Lung (tissue), 16 donors: Measurements from ENCODE around the gene ZNF586. TPM values are rescaled to one million over a fixed set of nuclear protein-coding genes. Genes with fewer than 3 reads are reported as not detected.

Source experiments
- ATAC-seq: fragments of 200-7000 bp; cut with Tn5 transposase; one replicate; pipeline ENCODE4 v1.9.1; 2020; ENCODE audit warnings: moderate number of reproducible peaks; ENCODE audit not compliant: insufficient read depth, low FRiP score
- DNase-seq, 3 donors: peaks; one replicate each; pipeline ENCODE4 v3.0.0-alpha.2; 2013 to 2017
- H3K27ac ChIP-seq, 2 donors: one replicate each; pipeline ENCODE4 v1.5.1; 2013; ENCODE audit warnings: mild to moderate bottlenecking in 2 of 2, moderate library complexity in 2 of 2, control low read depth in 1 of 2, inconsistent platforms in 1 of 2, low read depth in 1 of 2, low read length in 1 of 2
- H3K27me3 ChIP-seq, 3 donors: one replicate each; pipeline ENCODE4 v1.5.1; 2013; ENCODE audit warnings: low read length in 2 of 3; ENCODE audit not compliant: control insufficient read depth in 3 of 3, insufficient read depth in 3 of 3
- H3K36me3 ChIP-seq, 4 donors: one replicate each; pipeline ENCODE4 v1.5.1; 2013; ENCODE audit warnings: low read length in 4 of 4, mild to moderate bottlenecking in 1 of 4, moderate library complexity in 1 of 4; ENCODE audit not compliant: control insufficient read depth in 4 of 4, insufficient read depth in 4 of 4
- H3K4me1 ChIP-seq, 5 donors: one replicate each; pipeline ENCODE4 v1.5.1; 2013; ENCODE audit warnings: low read length in 5 of 5, mild to moderate bottlenecking in 2 of 5, moderate library complexity in 1 of 5; ENCODE audit not compliant: control insufficient read depth in 5 of 5, insufficient read depth in 5 of 5
- H3K4me3 ChIP-seq: one replicate; pipeline ENCODE4 v1.5.1; 2013; ENCODE audit warnings: mild to moderate bottlenecking, control low read depth, moderate library complexity
- H3K9ac ChIP-seq, 2 donors: one replicate each; pipeline ENCODE4 v1.5.1; 2013; ENCODE audit warnings: low read length in 2 of 2, control low read depth in 1 of 2; ENCODE audit not compliant: insufficient read depth in 1 of 2
- H3K9me3 ChIP-seq, 4 donors: one replicate each; pipeline ENCODE4 v1.5.1; 2013; ENCODE audit warnings: low read length in 3 of 4, mild to moderate bottlenecking in 1 of 4, moderate library complexity in 1 of 4; ENCODE audit not compliant: control insufficient read depth in 4 of 4, insufficient read depth in 3 of 4
- WGBS, 2 donors: extraction: QIAGEN DNeasy Blood & Tissue Kit; methylation state at CpG; one replicate each; pipeline ENCODE4 v1.1.7; 2013; 5-methylcytosine and 5-hydroxymethylcytosine counted together
- long read RNA-seq, 5 donors: transcript quantifications; one replicate each; lab custom pipeline, GENCODE V29; 2026
- polyA plus RNA-seq, 2 donors: library from polyadenylated mRNA; stranded (reverse); fragments of 200-250 nt; gene quantifications; one replicate each; pipeline ENCODE4 v1.2.1, GENCODE V29; 2013
- total RNA-seq, 2 donors: library from RNA; depleted of rRNA in 1 of 2; stranded (reverse); fragments of >200 nt in 1 of 2; gene quantifications; one replicate each; pipeline ENCODE4 v1.2.1, GENCODE V29; 2014 to 2021
- TF ChIP-seq, protein P1 (sequence below): IDR thresholded peaks from 2 replicates; pipeline ENCODE4 v1.5.1; 2012; ENCODE audit warnings: mild to moderate bottlenecking; ENCODE audit errors: control extremely low read depth, extremely low read depth
- donor health status: control.
- donor health status: control.
- donor health status: Bipolar disorder and iron deficiency.
- donor health status: healthy.
- donor health status: DM: yes; HTN: yes; CAD: no.

Gene ZNF586
- total RNA-seq: 10 to 100 TPM; 14.8 to 48.1 TPM
- 1 to 10 TPM; 4.8 to 7.4 TPM for polyA plus RNA-seq
- long read RNA-seq, donor 1, partial matches to known transcripts: 0 of 2 reads
- long read RNA-seq, donor 1, other reads (novel, unspliced or antisense): 0 of 2 reads
- long read RNA-seq, donor 2, partial matches to known transcripts: 0 of 2 reads
- long read RNA-seq, donor 2, other reads (novel, unspliced or antisense): 0 of 2 reads
- long read RNA-seq, donor 3, partial matches to known transcripts: 0 of 3 reads
- long read RNA-seq, donor 3, other reads (novel, unspliced or antisense): 0 of 3 reads
- long read RNA-seq, donor 4, partial matches to known transcripts: 0 of 1 reads
- long read RNA-seq, donor 4, other reads (novel, unspliced or antisense): 0 of 1 reads
- long read RNA-seq, donor 5, transcript ZNF586-203 (3 exons, 2,163 nt): major isoform, 6 of 14 reads
- long read RNA-seq, donor 5, partial matches to known transcripts: 7 of 14 reads
- long read RNA-seq, donor 5, other reads (novel, unspliced or antisense): 0 of 14 reads

DNA sequence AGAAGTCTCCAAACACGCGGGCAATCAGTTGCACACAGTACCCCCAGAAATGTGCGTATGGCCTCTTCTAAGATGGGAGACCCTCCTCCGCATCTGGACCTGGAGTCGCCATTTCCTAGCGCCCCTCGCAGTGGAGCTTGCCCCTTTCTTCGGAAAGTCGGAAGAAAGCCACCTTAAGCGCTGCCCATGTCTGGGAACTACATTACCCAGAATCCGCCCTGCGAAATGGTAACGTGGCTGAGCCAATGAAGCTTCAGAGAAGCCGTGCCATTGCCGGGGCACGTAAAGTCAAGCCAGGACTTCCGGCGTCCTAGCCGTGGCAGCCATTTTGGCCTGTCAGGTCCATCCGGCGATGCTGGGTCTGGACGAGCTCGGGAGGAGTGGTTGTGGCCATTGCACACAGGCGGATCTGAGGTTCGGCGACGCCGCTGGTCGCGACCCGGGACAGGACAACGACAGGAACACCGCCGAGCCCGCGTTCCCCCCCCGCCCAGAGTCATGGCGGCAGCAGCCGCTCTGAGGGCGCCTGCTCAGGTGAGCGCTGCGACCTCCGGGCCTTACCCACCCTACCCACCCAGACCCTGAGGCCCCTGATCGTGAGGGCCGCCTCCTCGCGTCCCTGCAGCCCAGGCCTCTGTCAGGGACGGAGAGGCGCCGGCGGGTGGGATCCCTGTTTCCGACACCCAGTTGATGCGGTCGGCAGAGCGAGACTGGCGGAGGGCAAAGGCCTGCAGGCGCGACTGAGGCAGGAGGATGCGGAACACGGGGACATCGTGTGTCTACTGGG lies at the start of gene ZNF586:
ZNF586 (plus strand) TSS at position 332 of the 787 bp plus-strand sequence; CDS start at position 499, 167 bp downstream.
- Histone ChIP-seq H3K27ac (peak within 1 kb of the TSS; percentile 75), H3K27me3 (no peaks in the 10 kb centered on the region), H3K36me3 (peaks cover 6 to 42% (median 15%) of the 10 kb centered on the region in 4 donors), H3K9me3 (peaks cover 0 to 32% (median 3%) of the 10 kb centered on the region in 4 donors), H3K9ac (peak within 1 kb of the TSS in 1 of 2 donors; percentile 37), H3K4me1 (peaks cover 3 to 12% (median 7%) of the 10 kb centered on the region in 5 donors), H3K4me3 (peak within 1 kb of the TSS; percentile 76)
- 2 to 3% methylated on average over 53 to 61 of the region's 61 CpGs for WGBS, 2 donors
- DNase-seq: peak; percentile 92 to 97 (median 94)
- ATAC-seq: peak; percentile 99
- TF ChIP-seq, protein P1, sequence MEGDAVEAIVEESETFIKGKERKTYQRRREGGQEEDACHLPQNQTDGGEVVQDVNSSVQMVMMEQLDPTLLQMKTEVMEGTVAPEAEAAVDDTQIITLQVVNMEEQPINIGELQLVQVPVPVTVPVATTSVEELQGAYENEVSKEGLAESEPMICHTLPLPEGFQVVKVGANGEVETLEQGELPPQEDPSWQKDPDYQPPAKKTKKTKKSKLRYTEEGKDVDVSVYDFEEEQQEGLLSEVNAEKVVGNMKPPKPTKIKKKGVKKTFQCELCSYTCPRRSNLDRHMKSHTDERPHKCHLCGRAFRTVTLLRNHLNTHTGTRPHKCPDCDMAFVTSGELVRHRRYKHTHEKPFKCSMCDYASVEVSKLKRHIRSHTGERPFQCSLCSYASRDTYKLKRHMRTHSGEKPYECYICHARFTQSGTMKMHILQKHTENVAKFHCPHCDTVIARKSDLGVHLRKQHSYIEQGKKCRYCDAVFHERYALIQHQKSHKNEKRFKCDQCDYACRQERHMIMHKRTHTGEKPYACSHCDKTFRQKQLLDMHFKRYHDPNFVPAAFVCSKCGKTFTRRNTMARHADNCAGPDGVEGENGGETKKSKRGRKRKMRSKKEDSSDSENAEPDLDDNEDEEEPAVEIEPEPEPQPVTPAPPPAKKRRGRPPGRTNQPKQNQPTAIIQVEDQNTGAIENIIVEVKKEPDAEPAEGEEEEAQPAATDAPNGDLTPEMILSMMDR: no peak

DNA sequence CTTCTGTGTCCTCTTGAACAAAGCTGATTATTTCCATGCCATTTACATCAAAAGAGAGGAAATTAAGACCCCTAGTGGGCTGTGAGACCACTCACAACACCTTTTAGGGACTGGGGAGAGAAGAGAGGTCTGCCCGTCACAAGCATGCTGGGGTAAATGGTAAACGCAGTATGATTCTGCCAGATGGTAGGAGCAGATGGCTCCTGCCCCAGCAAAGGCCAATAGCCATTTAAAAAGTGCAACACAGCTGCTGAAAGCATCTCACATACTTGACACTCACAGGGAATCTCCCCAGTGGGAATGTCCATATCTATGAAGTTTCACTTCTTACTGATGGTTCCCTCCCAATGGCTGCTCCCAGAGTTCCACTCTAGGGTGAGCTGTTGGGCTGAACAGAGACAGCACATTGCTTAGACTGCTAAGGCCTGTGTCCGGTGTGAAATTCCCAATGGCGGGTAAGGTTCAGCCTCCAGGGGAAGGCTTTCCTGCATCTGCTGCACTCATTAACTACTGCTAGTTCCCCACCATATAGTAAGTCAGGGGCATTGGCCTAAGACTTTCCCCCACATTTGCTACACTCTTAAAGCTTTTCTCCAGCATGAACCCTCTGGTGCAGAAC lies 49.5 kb upstream of the ZNF586 start:
- no peak overlapping the region for H3K27ac ChIP-seq
- no peak overlapping the region for H3K4me3 ChIP-seq
- ATAC-seq: no peak
- 86 to 95% methylated on average over 4 of the region's 4 CpGs for WGBS, 2 donors
- TF ChIP-seq, protein P1: no peak
- H3K9me3 ChIP-seq: peaks cover 0 to 62% (median 45%) of the 10 kb centered on the region in 4 donors
- no peak overlapping the region for H3K9ac ChIP-seq
- DNase-seq: no peak
- no peaks in the 10 kb centered on the region for H3K27me3 ChIP-seq
- H3K4me1 ChIP-seq: no peaks in the 10 kb centered on the region
- peaks cover 32 to 49% (median 42%) of the 10 kb centered on the region in 4 donors for H3K36me3 ChIP-seq

DNA sequence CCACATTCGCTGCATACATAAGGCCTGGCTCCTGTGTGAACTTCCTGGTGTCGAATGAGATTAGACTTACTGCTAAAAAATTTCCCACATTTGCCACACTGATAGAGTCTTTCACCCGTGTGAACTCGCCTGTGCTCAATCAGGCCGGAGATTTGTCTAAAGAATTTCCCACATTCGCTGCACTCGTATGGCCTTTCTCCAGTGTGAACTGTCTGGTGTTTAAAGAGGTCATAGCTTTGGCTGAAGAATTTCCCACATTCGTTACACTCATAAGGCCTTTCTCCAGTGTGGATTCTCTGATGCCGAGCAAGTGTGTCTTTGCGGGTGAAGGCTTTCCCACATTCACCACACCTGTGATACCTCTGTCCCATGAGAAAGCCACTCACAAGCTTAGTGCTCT lies 48.6 kb upstream of the ZNF586 start:
- Histone ChIP-seq H3K9me3 (peaks cover 0 to 63% (median 47%) of the 10 kb centered on the region in 4 donors), H3K4me3 (no peak overlapping the region), H3K27me3 (no peaks in the 10 kb centered on the region), H3K36me3 (peaks cover 32 to 55% (median 42%) of the 10 kb centered on the region in 4 donors), H3K9ac (no peak overlapping the region), H3K4me1 (no peaks in the 10 kb centered on the region), H3K27ac (no peak overlapping the region)
- TF ChIP-seq, protein P1: no peak
- 97 to 98% methylated on average over 10 of the region's 10 CpGs for WGBS, 2 donors
- ATAC-seq: no peak
- DNase-seq: no peak
